GM12801 (cell line): Measurements from ENCODE around the gene PCCA.

Source experiments
- CTCF ChIP-seq: IDR thresholded peaks from one replicate; pipeline ENCODE4 v1.5.1; 2011; ENCODE audit warnings: control low read depth; ENCODE audit not compliant: insufficient read length; ENCODE audit errors: extremely low read depth

Gene PCCA

GRCh38 chr13:100398360-100398759 is 309.5 kb downstream of the PCCA start:
- TF ChIP-seq CTCF, result no peak

GRCh38 chr13:100399455-100399854 is 310.6 kb downstream of the PCCA start:
- TF ChIP-seq CTCF, result no peak

GRCh38 chr13:100403675-100404074 is 314.8 kb downstream of the PCCA start:
- no peak for TF ChIP-seq CTCF

GRCh38 chr13:100409132-100409531 is 320.2 kb downstream of the PCCA start:
- no peak for TF ChIP-seq CTCF

- TF ChIP-seq CTCF, result no peak
Measured at GRCh38 chr13:100423375-100423774, 334.5 kb downstream of the PCCA start.

- no peak for TF ChIP-seq CTCF
Measured at GRCh38 chr13:100428986-100429385, 340.1 kb downstream of the PCCA start.

- TF ChIP-seq CTCF, result no peak
Measured at GRCh38 chr13:100432611-100433010, 343.7 kb downstream of the PCCA start.

- no peak for TF ChIP-seq CTCF
Measured at GRCh38 chr13:100433475-100433874, 344.6 kb downstream of the PCCA start.
